Vagina (tissue), 2 donors: ENCODE measurements around the gene ZNF580. TPM values are rescaled to one million over a fixed set of nuclear protein-coding genes. Genes with fewer than 3 reads are reported as not detected.
A peak's percentile ranks its signal among the peaks of the same experiment; 100 is the strongest.

Source experiments
- DNase-seq, 2 donors: peaks; one replicate each; pipeline ENCODE4 v3.0.0-alpha.2; 2017; ENCODE audit errors: extremely low spot score in 2 of 2
- H3K27ac ChIP-seq: fragments of 200-600 bp; sonication (generic); one replicate; pipeline ENCODE4 v1.5.1; 2019
- H3K27me3 ChIP-seq: fragments of 200-600 bp; sonication (generic); one replicate; pipeline ENCODE4 v1.5.1; 2019
- H3K36me3 ChIP-seq, 2 donors: fragments of 200-600 bp; sonication (generic); one replicate each; pipeline ENCODE4 v1.5.1; 2017 to 2019
- H3K4me1 ChIP-seq: fragments of 200-600 bp; sonication (generic); one replicate; pipeline ENCODE4 v1.5.1; 2019
- H3K4me3 ChIP-seq, 2 donors: fragments of 200-600 bp; sonication (generic); 1 replicate in 1 of 2; 2 replicates in 1 of 2; pipeline ENCODE4 v1.5.1; 2016 to 2019
- H3K9me3 ChIP-seq: fragments of 200-600 bp; sonication (generic); one replicate; pipeline ENCODE4 v1.5.1; 2019
- CTCF ChIP-seq, 3 experiments: fragments of 450-650 bp in 2 of 3; fragments of 200-600 bp in 1 of 3; sonication (generic) in 1 of 3; IDR thresholded peaks; one replicate each; pipeline ENCODE4 v1.5.1; 2017 to 2019; ENCODE audit warnings: antibody characterized with exemption in 3 of 3, mild to moderate bottlenecking in 2 of 3, moderate library complexity in 2 of 3
- POLR2A ChIP-seq, 2 donors: fragments of 450-650 bp; IDR thresholded peaks; one replicate each; pipeline ENCODE4 v1.6.1; 2017; ENCODE audit warnings: antibody characterized with exemption in 2 of 2, mild to moderate bottlenecking in 2 of 2, moderate library complexity in 2 of 2
- POLR2AphosphoS5 ChIP-seq, 2 donors: sonication (generic); formaldehyde crosslinking; IDR thresholded peaks; one replicate each; pipeline ENCODE4 v1.9.0; 2017; ENCODE audit warnings: antibody characterized with exemption in 2 of 2, mild to moderate bottlenecking in 2 of 2, low read depth in 1 of 2; ENCODE audit not compliant: insufficient read depth in 1 of 2
- intact Hi-C: fragments of 100-400 bp; cut with DNase I; formaldehyde crosslinking; loops from one replicate; pipeline ENCODE4 v1.15.1; 2023
- total RNA-seq: library from RNA; depleted of rRNA; stranded (reverse); fragments of >200 nt; gene quantifications from one replicate; pipeline ENCODE4 v1.2.3, GENCODE V29; 2016

The ZNF580 gene
- total RNA-seq, 1 donor from 2014 or later = 30.9 TPM

DNA sequence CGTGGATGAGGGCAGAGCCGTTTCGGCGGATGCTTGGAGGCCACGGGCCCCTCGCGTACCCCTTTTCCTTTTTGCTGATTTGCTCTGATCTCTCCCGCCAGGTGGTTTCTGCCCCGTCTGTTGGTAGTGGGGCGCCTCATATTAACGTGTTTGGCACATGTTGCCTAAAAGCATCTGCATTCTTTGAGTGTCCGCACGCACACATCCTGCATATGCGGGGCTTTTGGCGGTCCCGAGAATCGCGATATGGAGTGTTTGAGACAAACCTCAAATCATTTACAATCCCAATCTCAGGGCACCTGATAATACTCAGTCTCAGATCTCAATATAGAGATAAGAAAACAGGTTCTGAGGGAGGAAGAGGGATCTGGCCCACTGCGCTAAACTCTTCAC, 14.8 kb downstream of the ZNF580 start:
- H3K9me3 ChIP-seq = no peaks in the 10 kb centered on the region
- H3K27ac ChIP-seq = peak overlapping the region; percentile 100
- peaks cover 0 to 11% of the 10 kb centered on the region in 2 donors for H3K36me3 ChIP-seq
- intact Hi-C loops = no loop called here
- TF ChIP-seq CTCF (IDR thresholded peaks at IDR 0.05) (no peak), POLR2AphosphoS5 (IDR thresholded peaks at IDR 0.05; ENCODE audit: insufficient read depth in 1 of 2, low read depth in 1 of 2) (no peak), POLR2A (IDR thresholded peaks at IDR 0.05) (no peak)
- peak overlapping the region; percentile 69 to 96 for H3K4me3 ChIP-seq
- no peaks in the 10 kb centered on the region for H3K27me3 ChIP-seq
- peaks cover 60% of the 10 kb centered on the region for H3K4me1 ChIP-seq
- DNase-seq = no peak

DNA sequence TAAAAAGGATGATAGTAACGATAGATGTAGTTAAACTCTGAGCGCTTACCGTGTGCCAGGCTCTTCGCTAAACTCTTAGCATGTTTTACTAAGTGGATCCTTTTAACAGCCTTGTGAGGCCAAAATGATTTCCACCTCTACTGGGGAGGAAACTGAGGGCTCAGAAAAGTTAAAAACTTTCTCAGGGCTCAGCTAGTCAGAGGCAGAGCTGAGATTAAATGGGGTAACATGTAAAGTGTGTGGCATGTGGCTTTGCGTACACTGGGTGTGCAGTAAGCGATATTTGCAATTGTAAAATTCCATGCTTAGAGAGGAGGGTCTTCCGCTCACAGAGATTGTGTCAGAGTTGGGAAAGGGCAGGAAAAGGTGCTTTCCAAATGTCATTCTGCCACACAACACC, 15.8 kb downstream of the ZNF580 start:
- no peaks in the 10 kb centered on the region for H3K27me3 ChIP-seq
- H3K36me3 ChIP-seq = peaks cover 0 to 20% of the 10 kb centered on the region in 2 donors
- H3K9me3 ChIP-seq = no peaks in the 10 kb centered on the region
- no peak for DNase-seq
- TF ChIP-seq POLR2A (IDR thresholded peaks at IDR 0.05) = no peak
- H3K4me3 ChIP-seq = peak overlapping the region; percentile 69 to 96
- H3K27ac ChIP-seq = no peak overlapping the region
- intact Hi-C loops = no loop called here
- H3K4me1 ChIP-seq = peaks cover 63% of the 10 kb centered on the region

DNA sequence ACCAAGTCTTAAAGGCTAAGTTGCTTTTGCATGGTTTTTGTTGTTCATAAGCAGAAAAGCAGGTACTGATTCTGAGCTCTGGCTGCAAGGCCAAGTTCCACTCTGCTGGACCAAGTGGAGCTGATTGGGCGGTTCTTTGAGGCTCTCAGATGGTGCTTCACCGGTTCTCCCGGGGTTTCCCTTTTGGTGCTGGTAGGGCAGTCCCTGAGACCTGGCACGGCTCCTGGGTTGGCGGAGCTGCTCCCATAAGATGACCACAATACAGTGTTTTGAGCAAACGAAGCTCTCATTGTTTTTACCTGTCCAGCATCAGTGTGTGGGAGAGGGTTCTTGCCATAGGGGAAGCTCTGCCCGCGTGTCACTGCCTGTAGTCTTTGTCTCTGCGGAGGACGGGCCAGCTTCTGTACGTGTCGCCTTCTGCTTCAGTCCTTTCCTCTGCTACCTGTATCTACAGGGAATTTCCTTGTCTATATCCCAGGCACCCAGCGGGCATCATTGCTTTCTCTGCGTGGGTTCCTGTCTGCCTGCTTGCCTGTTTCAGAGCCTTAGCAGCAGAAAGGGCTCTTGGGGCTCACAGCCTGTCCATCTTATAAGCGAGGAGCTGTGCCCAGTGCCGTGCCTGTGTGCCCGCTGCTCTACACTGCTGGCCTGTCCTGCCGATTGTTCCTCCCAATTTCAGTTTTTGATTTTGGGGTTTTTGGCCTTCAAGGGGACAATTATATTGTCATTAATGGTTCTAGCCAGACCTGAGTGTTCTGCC, 16.4 kb downstream of the ZNF580 start:
- TF ChIP-seq POLR2A (IDR thresholded peaks at IDR 0.05) (no peak), POLR2AphosphoS5 (IDR thresholded peaks at IDR 0.05; ENCODE audit: insufficient read depth in 1 of 2, low read depth in 1 of 2) (no peak), CTCF (IDR thresholded peaks at IDR 0.05) (no peak)
- DNase-seq = no peak
- H3K9me3 ChIP-seq = no peaks in the 10 kb centered on the region
- intact Hi-C loops = no loop called here
- peaks cover 63% of the 10 kb centered on the region for H3K4me1 ChIP-seq
- H3K27ac ChIP-seq = no peak overlapping the region
- peak overlapping the region; percentile 69 to 96 for H3K4me3 ChIP-seq
- no peaks in the 10 kb centered on the region for H3K27me3 ChIP-seq
- H3K36me3 ChIP-seq = peaks cover 0 to 26% of the 10 kb centered on the region in 2 donors

- H3K4me3 ChIP-seq = no peak overlapping the region
- H3K36me3 ChIP-seq = peaks cover 0 to 44% of the 10 kb centered on the region in 2 donors
- no peak for DNase-seq
- TF ChIP-seq CTCF (IDR thresholded peaks at IDR 0.05) (no peak), POLR2A (IDR thresholded peaks at IDR 0.05) (no peak), POLR2AphosphoS5 (IDR thresholded peaks at IDR 0.05; ENCODE audit: insufficient read depth in 1 of 2, low read depth in 1 of 2) (no peak)
- peaks cover 55% of the 10 kb centered on the region for H3K4me1 ChIP-seq
- no peaks in the 10 kb centered on the region for H3K27me3 ChIP-seq
- no peak overlapping the region for H3K27ac ChIP-seq
- intact Hi-C loops = no loop called here
- no peaks in the 10 kb centered on the region for H3K9me3 ChIP-seq
These were observed 18.2 kb downstream of the ZNF580 start for GRCh38 chr19:55658846-55659459.

DNA sequence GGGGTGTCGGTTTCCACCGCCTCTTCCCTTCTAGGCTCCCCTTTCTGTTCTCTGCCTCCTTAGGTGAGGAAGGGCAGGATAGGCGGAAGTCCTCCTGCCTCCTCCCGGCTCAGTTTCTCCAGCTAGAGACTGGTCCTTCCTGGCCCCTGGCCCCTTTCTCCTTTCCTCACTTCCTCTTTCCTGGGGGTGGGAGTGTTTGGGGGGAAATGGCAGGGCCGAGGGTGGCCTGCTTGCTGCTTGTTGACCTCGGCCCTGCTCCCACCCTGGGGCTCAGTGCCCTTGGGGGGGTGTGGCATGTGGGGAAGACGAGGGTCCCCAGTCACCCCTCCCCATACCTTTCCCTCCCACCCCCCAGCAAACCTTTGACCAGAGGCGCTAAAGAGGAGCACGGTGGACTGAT, 19.0 kb downstream of the ZNF580 start:
- intact Hi-C loops = loop anchor here (10.0 kb wide), 1 partner anchor 545 kb away; the partner anchor contains the start of gene PPP1R12C
- Histone ChIP-seq H3K4me3 (no peak overlapping the region), H3K27ac (no peak overlapping the region), H3K4me1 (peaks cover 55% of the 10 kb centered on the region), H3K36me3 (peaks cover 0 to 52% of the 10 kb centered on the region in 2 donors), H3K27me3 (no peaks in the 10 kb centered on the region), H3K9me3 (no peaks in the 10 kb centered on the region)
- no peak for DNase-seq
- TF ChIP-seq POLR2AphosphoS5 (IDR thresholded peaks at IDR 0.05; ENCODE audit: insufficient read depth in 1 of 2, low read depth in 1 of 2) = no peak
- TF ChIP-seq POLR2A (IDR thresholded peaks at IDR 0.05) = no peak
- no peak for TF ChIP-seq CTCF (IDR thresholded peaks at IDR 0.05)
